OCI-LY7 (cell line): ENCODE results near the gene TULP4. TPM values are rescaled to one million over a fixed set of nuclear protein-coding genes. Genes with fewer than 3 reads are reported as not detected.

Experiments used
- BruUV-seq: library from RNA; stranded (reverse); fragments of 400-500 nt; replicated peaks from 2 replicates; lab custom pipeline; 2021; lab: Mats Ljungman, UMichigan
- CTCF ChIA-PET: fragments of 300-600 bp; sonication (Branson Sonifier 250); formaldehyde crosslinking; loops from one replicate; lab custom pipeline; 2022; ENCODE audit warnings: antibody characterized with exemption; ENCODE audit not compliant: unreplicated experiment; lab: Charles Lee
- POLR2A ChIA-PET: fragments of 300-600 bp; sonication (Branson Sonifier 250); formaldehyde crosslinking; loops from one replicate; lab custom pipeline; 2022; ENCODE audit warnings: antibody characterized with exemption; lab: Charles Lee
- DNase-seq: peaks from one replicate; pipeline ENCODE4 v3.0.0-alpha.2; 2015; ENCODE audit warnings: low spot score
- H2AFZ ChIP-seq: fragments of 200-600 bp; sonication (generic), shearing (Covaris generic); 2 replicates; pipeline ENCODE4 v1.6.1; 2014; ENCODE audit warnings: mild to moderate bottlenecking, antibody characterized with exemption, low read length, moderate library complexity
- H3K27ac ChIP-seq: fragments of 200-600 bp; sonication (generic); 2 replicates; pipeline ENCODE4 v1.5.1; 2014; ENCODE audit warnings: mixed run types, low read depth, mild to moderate bottlenecking, moderate library complexity, low read length, inconsistent platforms; ENCODE audit not compliant: poor library complexity, severe bottlenecking
- H3K36me3 ChIP-seq: fragments of 200-600 bp; sonication (generic); 2 replicates; pipeline ENCODE4 v1.6.1; 2014; ENCODE audit warnings: mild to moderate bottlenecking, antibody characterized with exemption, low read length, moderate library complexity, mixed read lengths; ENCODE audit not compliant: insufficient read depth
- H3K4me1 ChIP-seq: fragments of 200-600 bp; sonication (generic); 2 replicates; pipeline ENCODE4 v1.5.1; 2014; ENCODE audit warnings: mild to moderate bottlenecking, low read length; ENCODE audit not compliant: insufficient read depth, poor library complexity, severe bottlenecking
- H3K4me2 ChIP-seq: fragments of 200-600 bp; sonication (generic); 2 replicates; pipeline ENCODE4 v1.6.1; 2014; ENCODE audit warnings: mild to moderate bottlenecking, low read length
- H3K4me3 ChIP-seq: fragments of 200-600 bp; sonication (generic); 2 replicates; pipeline ENCODE4 v1.5.1; 2014; ENCODE audit warnings: mild to moderate bottlenecking, low read depth, low read length; ENCODE audit not compliant: poor library complexity, severe bottlenecking
- H3K79me2 ChIP-seq: fragments of 200-600 bp; sonication (generic); 2 replicates; pipeline ENCODE4 v1.6.1; 2016; ENCODE audit warnings: low read depth, mild to moderate bottlenecking, low read length, moderate library complexity, mixed read lengths; ENCODE audit not compliant: insufficient read depth
- H3K9me2 ChIP-seq: fragments of 200-600 bp; sonication (generic); 2 replicates; pipeline ENCODE4 v1.6.1; 2016; ENCODE audit warnings: mild to moderate bottlenecking, low read length, mixed read lengths; ENCODE audit not compliant: insufficient read depth
- H3K9me3 ChIP-seq: fragments of 200-600 bp; sonication (generic); 2 replicates; pipeline ENCODE4 v1.6.1; 2014; ENCODE audit warnings: mild to moderate bottlenecking, mixed run types, low read length, mixed read lengths
- H4K20me1 ChIP-seq: fragments of 200-600 bp; sonication (generic); 2 replicates; pipeline ENCODE4 v1.6.1; 2014; ENCODE audit warnings: mild to moderate bottlenecking, antibody characterized with exemption, low read length, moderate library complexity, mixed read lengths; ENCODE audit not compliant: insufficient read depth
- EZH2phosphoT487 ChIP-seq: fragments of 200-600 bp; sonication (generic); IDR thresholded peaks from 2 replicates; pipeline ENCODE4 v1.6.1; 2018; ENCODE audit warnings: low read depth, borderline replicate concordance, mild to moderate bottlenecking, mixed run types, antibody characterized with exemption, low read length, moderate library complexity, mixed read lengths
- intact Hi-C: fragments of 100-400 bp; cut with micrococcal nuclease; formaldehyde crosslinking; loops from one replicate; pipeline ENCODE4 v1.10.0; 2022; ENCODE audit not compliant: unreplicated experiment
- total RNA-seq, 2 experiments: library from RNA; depleted of rRNA in 1 of 2; stranded (reverse); fragments of >200 nt in 1 of 2; shearing (Covaris generic) in 1 of 2; gene quantifications; 2 replicates each; pipeline ENCODE4 v1.2.3, GENCODE V29; 2014 to 2022
- TF ChIP-seq, protein P1 (sequence below): fragments of 200-600 bp; sonication (generic); conservative IDR thresholded peaks from 2 replicates; pipeline ENCODE4 v1.5.1; 2014; ENCODE audit warnings: mild to moderate bottlenecking, antibody characterized with exemption, low read length, moderate library complexity, mixed read lengths

TULP4 gene
- total RNA-seq, 2 experiments from 2014 or later: 62.1 to 64.8 TPM

GRCh38 chr6:158285656-158286021, 26.6 kb upstream of the TULP4 start:
- Histone ChIP-seq H3K4me2 (no peak overlapping the region), H3K9me3 (no peaks in the 10 kb centered on the region), H3K4me3 (no peak overlapping the region), H3K27ac (no peak overlapping the region), H4K20me1 (peaks cover 4% of the 10 kb centered on the region; the same call in 1 of the 2 replicates), H2AFZ (no peak overlapping the region), H3K9me2 (no peaks in the 10 kb centered on the region), H3K36me3 (no peaks in the 10 kb centered on the region; the same call in 1 of the 2 replicates), H3K4me1 (peaks cover 30% of the 10 kb centered on the region), H3K79me2 (peaks cover 20% of the 10 kb centered on the region; the same call in 1 of the 2 replicates)
- CTCF ChIA-PET: no interaction called here
- BruUV-seq: no TSS peak
- TF ChIP-seq EZH2phosphoT487: no peak
- TF ChIP-seq, protein P1, sequence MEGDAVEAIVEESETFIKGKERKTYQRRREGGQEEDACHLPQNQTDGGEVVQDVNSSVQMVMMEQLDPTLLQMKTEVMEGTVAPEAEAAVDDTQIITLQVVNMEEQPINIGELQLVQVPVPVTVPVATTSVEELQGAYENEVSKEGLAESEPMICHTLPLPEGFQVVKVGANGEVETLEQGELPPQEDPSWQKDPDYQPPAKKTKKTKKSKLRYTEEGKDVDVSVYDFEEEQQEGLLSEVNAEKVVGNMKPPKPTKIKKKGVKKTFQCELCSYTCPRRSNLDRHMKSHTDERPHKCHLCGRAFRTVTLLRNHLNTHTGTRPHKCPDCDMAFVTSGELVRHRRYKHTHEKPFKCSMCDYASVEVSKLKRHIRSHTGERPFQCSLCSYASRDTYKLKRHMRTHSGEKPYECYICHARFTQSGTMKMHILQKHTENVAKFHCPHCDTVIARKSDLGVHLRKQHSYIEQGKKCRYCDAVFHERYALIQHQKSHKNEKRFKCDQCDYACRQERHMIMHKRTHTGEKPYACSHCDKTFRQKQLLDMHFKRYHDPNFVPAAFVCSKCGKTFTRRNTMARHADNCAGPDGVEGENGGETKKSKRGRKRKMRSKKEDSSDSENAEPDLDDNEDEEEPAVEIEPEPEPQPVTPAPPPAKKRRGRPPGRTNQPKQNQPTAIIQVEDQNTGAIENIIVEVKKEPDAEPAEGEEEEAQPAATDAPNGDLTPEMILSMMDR: no peak
- DNase-seq: no peak
- POLR2A ChIA-PET: interaction anchor here (0.6 to 1.0 kb wide), 2 partner anchors 27 to 1282 kb away, joined by 3 to 6 read pairs; no protein-coding TSS in a partner anchor
- intact Hi-C loops: no loop called here

- BruUV-seq: no TSS peak
- H3K4me1 ChIP-seq: peaks cover 37% of the 10 kb centered on the region
- intact Hi-C loops: no loop called here
Measured at GRCh38 chr6:158286413-158286812, 25.9 kb upstream of the TULP4 start.

GRCh38 chr6:158287047-158287446, 25.2 kb upstream of the TULP4 start:
- CTCF ChIA-PET: no interaction called here
- Histone ChIP-seq H3K9me3 (no peaks in the 10 kb centered on the region), H3K27ac (no peak overlapping the region), H4K20me1 (peaks cover 11% of the 10 kb centered on the region; the same call in 1 of the 2 replicates), H2AFZ (no peak overlapping the region), H3K36me3 (no peaks in the 10 kb centered on the region; the same call in 1 of the 2 replicates), H3K4me2 (no peak overlapping the region), H3K4me3 (no peak overlapping the region), H3K79me2 (peaks cover 34% of the 10 kb centered on the region; the same call in 1 of the 2 replicates), H3K4me1 (peaks cover 44% of the 10 kb centered on the region), H3K9me2 (no peaks in the 10 kb centered on the region)
- TF ChIP-seq, protein P1: no peak
- no peak for TF ChIP-seq EZH2phosphoT487
- intact Hi-C loops: no loop called here
- POLR2A ChIA-PET: interaction anchor here (0.6 to 1.9 kb wide), 2 partner anchors 10 to 14 kb away, joined by 3 to 5 read pairs; no protein-coding TSS in a partner anchor
- DNase-seq: no peak
- BruUV-seq: no TSS peak

More at GRCh38 chr6:158286413-158286812, 25.9 kb upstream of the TULP4 start:
- ChIA-PET POLR2A (interaction anchor here (0.6 to 1.9 kb wide), 2 partner anchors 9 to 13 kb away, joined by 3 to 5 read pairs; no protein-coding TSS in a partner anchor), CTCF (no interaction called here)
- no peak for DNase-seq
- H3K9me2 ChIP-seq: no peaks in the 10 kb centered on the region
- H3K36me3 ChIP-seq: no peaks in the 10 kb centered on the region; the same call in 1 of the 2 replicates
- no peak overlapping the region for H3K27ac ChIP-seq
- H3K4me2 ChIP-seq: no peak overlapping the region
- peaks cover 8% of the 10 kb centered on the region; the same call in 1 of the 2 replicates for H4K20me1 ChIP-seq
- no peak overlapping the region for H2AFZ ChIP-seq
- H3K9me3 ChIP-seq: no peaks in the 10 kb centered on the region
- no peak overlapping the region for H3K4me3 ChIP-seq
- no peak for TF ChIP-seq EZH2phosphoT487
- TF ChIP-seq, protein P1: no peak
- H3K79me2 ChIP-seq: peaks cover 28% of the 10 kb centered on the region; the same call in 1 of the 2 replicates
